HG03571 (cell line): ENCODE data around the gene ICAM4.
"Not testable (repeated sequence)": the region's sequence is repeated elsewhere in the genome, so short reads cannot be mapped to it uniquely, and the experiment has no call there.

Source experiments
- ATAC-seq: cut with Tn5 transposase; IDR thresholded peaks from one replicate; pipeline ENCODE4 v1.9.1; 2021; ENCODE audit not compliant: unreplicated experiment

ICAM4 gene

GRCh38 chr19:10286803-10287737, at the start of gene ICAM4:
TSS of gene ICAM4 (plus strand) at chr19:10286955. CDS start at chr19:10287013, 58 bp downstream.
- no peak for ATAC-seq

- no peak for ATAC-seq
Observed at GRCh38 chr19:10237702-10238101, 49.1 kb upstream of the ICAM4 start.

GRCh38 chr19:10238172-10238783, 48.5 kb upstream of the ICAM4 start:
- ATAC-seq: no peak

- ATAC-seq: not testable (repeated sequence)
Observed at GRCh38 chr19:10241826-10242449, 44.8 kb upstream of the ICAM4 start.

- ATAC-seq: no peak
Observed at GRCh38 chr19:10243606-10244005, 43.1 kb upstream of the ICAM4 start.

- no peak for ATAC-seq
Observed at GRCh38 chr19:10245189-10245939, 41.4 kb upstream of the ICAM4 start.

GRCh38 chr19:10246511-10246910, 40.2 kb upstream of the ICAM4 start:
- no peak for ATAC-seq

- peak; percentile 74 for ATAC-seq
Observed at GRCh38 chr19:10251792-10252694, 34.7 kb upstream of the ICAM4 start, which contains the start of gene MRPL4. TSS of gene MRPL4 (plus strand) at chr19:10252214. CDS start at chr19:10252254, 40 bp downstream.

- no peak for ATAC-seq
Observed at GRCh38 chr19:10252707-10253106, 34.0 kb upstream of the ICAM4 start.

GRCh38 chr19:10254244-10254643, 32.5 kb upstream of the ICAM4 start:
- no peak for ATAC-seq

- no peak for ATAC-seq
Observed at GRCh38 chr19:10255358-10255757, 31.4 kb upstream of the ICAM4 start.

- ATAC-seq: no peak
Observed at GRCh38 chr19:10256551-10256950, 30.2 kb upstream of the ICAM4 start.

- no peak for ATAC-seq
Observed at GRCh38 chr19:10256970-10257615, 29.7 kb upstream of the ICAM4 start.

GRCh38 chr19:10258080-10258710, 28.6 kb upstream of the ICAM4 start:
- ATAC-seq: no peak

GRCh38 chr19:10259162-10259905, 27.4 kb upstream of the ICAM4 start:
- no peak for ATAC-seq

- ATAC-seq: no peak
Observed at GRCh38 chr19:10260141-10260584, 26.6 kb upstream of the ICAM4 start.

- ATAC-seq: no peak
Observed at GRCh38 chr19:10262771-10263170, 24.0 kb upstream of the ICAM4 start.

- no peak for ATAC-seq
Observed at GRCh38 chr19:10266706-10267105, 20.0 kb upstream of the ICAM4 start.
